HG03571 (cell line): ENCODE measurements around the gene KCND3.
A peak's percentile ranks its signal among the peaks of the same experiment; 100 is the strongest.
"Not testable (repeated sequence)": the region's sequence is repeated elsewhere in the genome, so short reads cannot be mapped to it uniquely, and the experiment has no call there.

Experiments
- ATAC-seq: cut with Tn5 transposase; IDR thresholded peaks from one replicate; pipeline ENCODE4 v1.9.1; 2021; ENCODE audit not compliant: unreplicated experiment

KCND3 gene

GRCh38 chr1:111747282-111747734 is 242.2 kb downstream of the KCND3 start:
- no peak for ATAC-seq

GRCh38 chr1:111746614-111746999 is 242.9 kb downstream of the KCND3 start:
- no peak for ATAC-seq

DNA sequence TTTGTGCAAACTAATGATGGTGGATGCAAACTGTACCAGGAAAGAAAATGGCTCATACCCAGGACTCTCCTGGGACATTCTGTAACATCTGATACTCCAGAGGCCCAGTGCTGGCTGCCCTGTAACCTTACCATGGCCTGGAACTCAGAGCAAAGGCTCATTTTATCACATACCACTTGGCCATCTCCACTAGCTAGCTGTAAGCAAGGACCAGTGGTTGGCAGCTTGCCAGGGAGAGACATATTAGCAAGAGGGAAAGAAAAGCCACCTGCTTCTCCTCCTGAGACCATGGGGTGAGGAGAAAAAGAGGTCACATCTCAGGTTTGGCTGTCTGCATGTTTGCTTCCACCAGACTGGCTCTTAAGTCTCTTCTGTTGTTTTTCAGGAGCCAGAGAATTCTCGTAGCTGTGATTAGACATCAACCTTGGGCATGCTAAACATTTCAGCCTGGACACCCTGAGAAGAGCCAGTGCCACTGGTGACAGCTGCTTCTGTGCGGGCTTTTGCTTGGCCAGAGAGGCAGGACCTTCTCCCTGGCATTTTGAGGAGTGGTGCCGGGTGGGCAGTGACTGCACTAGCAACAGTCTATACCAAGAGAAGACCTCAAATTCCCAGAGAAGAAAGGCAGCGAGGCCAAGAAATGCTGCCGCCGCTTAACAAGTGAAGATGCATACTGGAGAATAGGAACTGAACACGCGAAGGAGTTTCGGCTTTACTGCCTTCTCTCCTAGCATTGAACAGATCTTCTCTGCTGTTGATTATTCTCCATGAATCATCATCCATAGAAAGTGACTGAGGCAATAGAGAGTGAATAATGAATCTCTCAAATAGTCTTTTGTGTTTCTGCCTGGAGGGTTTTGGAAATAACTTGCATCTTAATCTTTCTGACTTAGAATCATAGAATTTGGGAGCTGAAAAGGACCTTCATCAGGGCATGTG is 243.5 kb downstream of the KCND3 start:
- no peak for ATAC-seq

DNA sequence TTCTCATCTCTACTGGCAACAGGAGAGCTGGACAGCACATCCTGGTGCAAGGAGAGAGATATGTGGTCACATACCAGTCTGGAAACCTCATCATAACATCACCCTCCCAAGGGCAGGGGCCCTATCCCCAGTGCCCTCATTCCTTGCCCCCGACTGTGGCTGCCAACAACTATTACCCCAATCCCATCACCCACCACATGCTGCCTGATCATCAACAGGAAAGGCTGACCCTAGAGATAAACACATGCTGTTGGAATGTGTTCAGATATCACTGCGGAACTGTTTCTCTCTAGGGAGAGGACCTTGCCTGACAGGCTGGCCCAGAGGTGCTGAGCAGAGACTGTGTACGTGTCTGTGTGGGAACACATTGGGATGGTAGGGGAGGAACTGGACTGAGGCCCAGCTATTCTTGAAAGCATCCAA is 245.8 kb downstream of the KCND3 start:
- ATAC-seq, result no peak

DNA sequence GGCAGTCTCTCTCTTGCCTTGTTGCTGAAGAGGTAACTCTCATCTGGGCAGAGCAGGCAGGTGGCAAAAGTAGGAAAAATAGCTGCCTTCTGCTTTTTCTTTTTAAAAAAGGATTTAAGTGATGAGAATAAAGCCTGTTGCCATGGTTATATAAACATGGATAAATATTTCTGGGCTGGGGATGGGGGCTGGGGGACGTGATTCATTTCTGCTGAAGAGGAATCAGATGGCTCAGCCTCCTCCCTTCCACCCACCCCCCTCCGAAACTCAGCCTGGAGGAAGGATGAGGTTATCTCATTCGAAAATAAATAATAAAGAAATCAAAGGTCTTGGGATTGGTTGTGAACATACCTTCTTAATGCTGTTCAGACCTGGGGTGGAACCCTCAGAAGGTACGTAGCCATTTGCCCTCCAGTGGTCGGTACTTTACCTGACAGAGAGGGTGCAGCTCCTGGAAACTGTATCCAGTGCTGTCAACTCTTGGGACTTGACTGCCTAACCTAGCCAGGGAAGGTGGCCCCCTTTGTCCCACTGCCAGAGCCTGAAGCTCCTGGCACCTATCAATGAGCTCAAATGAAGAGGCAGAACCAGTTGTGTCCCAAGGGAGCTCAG is 246.4 kb downstream of the KCND3 start:
- no peak for ATAC-seq

- not testable (repeated sequence) for ATAC-seq
Measured at GRCh38 chr1:111742292-111742691, 247.2 kb downstream of the KCND3 start.

GRCh38 chr1:111739925-111740765 is 249.3 kb downstream of the KCND3 start:
- ATAC-seq, result no peak

DNA sequence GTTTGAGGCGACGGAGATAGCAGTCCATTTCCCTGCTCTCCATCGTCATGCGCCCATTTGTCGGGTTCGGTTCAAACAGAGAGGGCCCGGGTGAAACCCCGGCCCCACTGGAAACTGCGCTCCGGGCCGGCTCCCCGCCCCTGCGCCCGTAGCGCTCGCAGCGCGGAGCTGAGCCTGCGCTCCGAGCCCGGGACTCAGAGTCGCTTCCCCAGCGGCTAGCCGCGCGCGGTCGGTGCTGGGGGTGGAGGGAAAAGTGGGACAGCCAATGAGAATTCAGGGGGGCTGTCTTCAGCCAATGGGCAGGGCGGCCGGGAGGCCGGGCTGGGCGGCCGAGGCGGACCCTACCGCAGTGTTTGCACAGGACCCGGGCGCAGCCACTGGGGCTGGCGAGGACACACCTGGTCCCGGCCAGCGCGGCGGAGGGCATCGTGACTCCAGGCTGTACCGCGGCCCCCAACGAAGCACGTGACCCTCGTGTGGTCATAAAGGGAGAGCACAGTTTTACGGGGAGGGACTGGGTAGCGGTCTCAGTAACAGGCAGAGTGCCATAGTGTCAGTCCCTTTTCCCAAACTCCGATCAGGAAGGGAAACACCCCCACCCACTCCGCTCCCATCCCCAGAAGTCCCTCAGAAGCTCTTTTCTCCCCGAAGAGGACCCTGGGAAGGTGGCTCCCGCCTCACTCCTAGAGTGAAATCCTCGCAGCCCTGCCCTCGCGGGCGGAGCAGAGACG is 250.1 kb downstream of the KCND3 start, which contains the start of gene INKA2:
Gene INKA2, minus strand, starts transcription at position 202 of the 731 bp plus-strand sequence. Its CDS starts 153 bp downstream, at position 49.
- ATAC-seq, result peak; percentile 86

GRCh38 chr1:111738436-111739193 is 250.9 kb downstream of the KCND3 start:
- ATAC-seq, result peak; percentile 49

DNA sequence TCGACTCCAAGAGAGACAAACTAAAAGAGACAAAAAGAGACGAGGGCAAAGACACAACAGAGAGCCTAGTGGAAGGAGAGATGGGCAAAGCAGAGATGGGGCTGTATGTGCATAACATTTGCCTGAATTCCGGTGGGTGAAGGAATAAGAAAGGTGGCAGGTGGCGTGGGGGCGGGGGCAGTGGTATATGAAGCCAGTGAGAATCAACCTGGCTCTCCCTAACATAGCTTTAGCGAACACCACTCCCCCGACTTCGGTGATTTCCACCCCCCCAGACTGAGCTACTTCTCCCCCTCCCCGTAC is 251.4 kb downstream of the KCND3 start:
- no peak for ATAC-seq

GRCh38 chr1:111737216-111738132 is 252.0 kb downstream of the KCND3 start:
- ATAC-seq, result no peak

GRCh38 chr1:111736548-111737215 is 252.8 kb downstream of the KCND3 start:
- ATAC-seq, result no peak

- no peak for ATAC-seq
Measured at GRCh38 chr1:111735858-111736544, 253.5 kb downstream of the KCND3 start.

- no peak for ATAC-seq
Measured at GRCh38 chr1:111735321-111735720, 254.1 kb downstream of the KCND3 start.

GRCh38 chr1:111734856-111735255 is 254.6 kb downstream of the KCND3 start:
- no peak for ATAC-seq

DNA sequence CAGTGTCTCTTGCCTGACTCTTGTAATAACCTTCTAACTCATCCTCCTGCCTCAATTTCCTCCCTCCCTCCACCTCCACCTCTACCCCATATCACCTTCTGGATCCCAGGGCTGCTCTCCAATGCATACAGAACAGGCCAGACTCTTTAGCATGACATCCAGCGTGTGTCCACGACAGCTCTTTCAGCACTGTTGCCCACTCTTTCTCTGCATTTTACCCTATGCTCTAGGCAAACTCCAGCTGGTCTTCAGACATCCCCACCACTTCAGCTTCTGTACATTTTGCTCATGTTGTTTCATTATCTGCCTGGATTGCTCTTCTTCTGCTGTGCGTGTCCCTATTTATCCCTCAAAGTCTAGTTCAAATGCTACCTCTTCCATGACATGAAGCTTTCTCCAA is 255.0 kb downstream of the KCND3 start:
- ATAC-seq, result no peak

- no peak for ATAC-seq
Measured at GRCh38 chr1:111733992-111734341, 255.5 kb downstream of the KCND3 start.
